ENCODE measurements around the gene RGS1.

The RGS1 gene

DNA sequence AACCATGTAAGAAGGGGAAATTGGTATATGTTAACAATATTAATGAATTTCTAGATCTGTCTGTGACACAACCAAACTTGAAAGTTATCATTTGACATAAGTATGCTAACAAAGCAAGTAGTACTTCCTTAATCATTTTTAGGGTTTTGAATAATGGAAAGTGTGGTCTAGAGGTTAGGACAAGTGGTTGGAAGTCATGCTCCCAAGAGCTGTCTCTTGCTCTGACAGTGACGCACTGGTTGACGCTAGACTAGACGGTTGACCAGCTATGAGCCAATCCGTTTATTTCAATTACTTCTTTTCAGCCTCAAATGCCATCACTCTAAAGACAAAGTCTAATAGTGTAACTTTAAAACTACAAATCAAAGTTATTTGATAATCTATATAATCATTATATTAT, 20.7 kb upstream of the RGS1 start:
- no peak for DNase-seq

DNA sequence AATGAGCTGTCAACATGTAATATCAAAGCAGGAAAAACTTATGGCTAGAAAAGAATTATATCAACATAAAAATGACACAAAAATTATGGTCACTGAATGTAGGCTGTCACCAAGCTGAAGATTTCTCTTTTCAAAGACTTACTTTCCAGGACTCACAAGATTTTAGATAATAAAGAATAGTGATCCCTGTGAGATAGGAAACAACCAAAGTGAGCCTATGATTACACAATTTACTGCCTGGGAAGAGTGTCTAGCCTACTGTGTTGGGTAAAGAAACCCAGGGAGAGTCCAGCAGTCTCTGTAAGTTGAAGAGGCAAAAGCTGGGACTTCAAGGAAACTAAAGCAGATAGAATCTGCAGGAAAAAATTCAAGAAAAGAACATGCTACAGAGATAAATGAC, 20.2 kb upstream of the RGS1 start:
- no peak for DNase-seq

DNA sequence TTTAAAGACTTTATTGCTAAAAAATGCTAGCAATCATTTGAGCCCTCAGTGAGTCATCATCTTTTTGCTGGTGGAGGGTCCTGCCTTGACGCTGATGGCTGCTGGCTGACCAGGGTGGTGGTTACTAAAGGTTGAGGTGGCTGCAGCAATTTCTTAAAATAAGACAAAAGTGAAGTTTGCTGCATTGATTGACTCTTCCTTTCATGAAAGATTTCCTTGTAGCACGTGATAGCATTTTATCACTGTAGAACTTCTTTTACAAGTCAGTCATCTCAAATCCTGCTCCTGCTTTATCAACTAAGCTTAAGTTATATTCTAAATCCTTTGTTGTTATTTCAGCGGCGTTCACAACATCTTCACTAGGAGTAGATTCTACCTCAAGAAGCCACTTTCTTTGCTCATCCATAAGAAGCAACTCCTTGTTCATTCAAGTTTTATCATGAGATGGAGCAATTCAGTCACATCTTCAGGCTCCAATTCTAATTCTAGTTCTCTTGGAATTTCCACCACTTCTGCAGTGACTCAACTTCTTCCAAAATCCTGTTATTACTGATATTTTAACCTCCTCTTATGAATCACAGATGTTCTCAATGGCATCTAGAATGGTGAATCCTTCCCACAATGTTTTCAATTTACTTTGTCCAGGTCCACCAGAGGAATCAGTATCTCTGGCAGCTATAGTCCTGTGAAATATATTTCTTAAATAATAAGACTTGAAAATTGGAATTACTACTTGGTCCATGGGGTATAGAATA, 17.6 kb upstream of the RGS1 start:
- DNase-seq, result no peak

DNA sequence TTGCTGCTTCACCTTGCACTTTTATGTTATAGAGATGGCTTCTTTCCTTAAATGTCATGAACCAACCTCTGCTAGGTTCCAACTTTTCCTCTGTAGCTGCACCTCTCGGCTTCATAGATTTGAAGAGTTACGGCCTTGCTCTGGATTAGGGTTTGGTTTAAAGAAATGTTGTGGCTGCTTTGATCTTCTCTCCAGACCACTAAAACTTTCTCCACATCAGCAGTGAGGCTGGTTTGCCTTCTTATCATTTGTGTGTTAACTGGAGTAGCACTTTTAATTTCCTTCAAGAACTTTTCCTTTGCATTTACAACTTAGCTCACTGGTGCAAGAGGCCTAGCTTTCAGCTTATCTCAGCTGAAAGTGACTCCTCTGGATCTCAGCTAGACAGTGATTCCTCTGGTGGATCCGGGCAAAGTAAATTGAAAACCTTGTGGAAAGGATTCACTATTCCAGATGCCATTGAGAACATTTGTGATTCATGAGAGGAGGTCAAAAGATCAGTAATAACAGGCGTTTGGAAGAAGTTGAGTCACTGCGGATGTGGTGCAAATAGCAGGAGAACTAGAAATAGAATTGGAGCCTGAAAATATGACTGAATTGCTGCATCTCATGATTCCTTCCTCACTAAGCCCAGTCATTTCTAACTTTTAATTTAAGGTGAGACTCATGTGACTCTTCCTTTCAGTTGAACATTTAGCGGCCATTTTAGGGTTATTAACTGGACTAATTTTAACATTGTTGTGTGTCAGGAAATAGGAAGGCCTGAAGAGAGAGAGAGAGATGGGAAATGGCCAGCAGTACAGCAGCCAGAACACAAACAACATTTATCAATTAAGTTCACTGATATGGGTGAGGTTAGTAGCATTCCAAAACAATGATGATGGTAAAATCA, 16.2 kb upstream of the RGS1 start:
- DNase-seq, result no peak

DNA sequence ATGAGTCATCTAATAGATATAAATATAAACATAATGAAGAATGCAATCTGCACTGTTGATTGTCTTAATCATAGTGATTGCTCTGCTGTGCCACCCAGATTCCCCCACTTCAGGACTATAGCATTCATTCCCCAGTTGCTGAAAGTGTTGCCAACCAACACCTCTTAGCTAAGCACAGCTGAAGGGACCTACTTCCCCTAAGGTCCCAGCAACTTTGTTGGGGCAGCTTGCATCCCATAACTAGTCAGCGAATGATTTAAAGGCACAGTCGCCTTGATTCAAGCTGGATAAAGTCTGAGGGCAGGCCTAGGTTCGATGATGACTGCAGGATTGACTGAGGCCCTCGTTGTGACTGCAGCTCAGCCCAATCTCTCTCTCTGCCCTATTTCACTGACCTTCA, 14.3 kb upstream of the RGS1 start:
- no peak for DNase-seq

DNA sequence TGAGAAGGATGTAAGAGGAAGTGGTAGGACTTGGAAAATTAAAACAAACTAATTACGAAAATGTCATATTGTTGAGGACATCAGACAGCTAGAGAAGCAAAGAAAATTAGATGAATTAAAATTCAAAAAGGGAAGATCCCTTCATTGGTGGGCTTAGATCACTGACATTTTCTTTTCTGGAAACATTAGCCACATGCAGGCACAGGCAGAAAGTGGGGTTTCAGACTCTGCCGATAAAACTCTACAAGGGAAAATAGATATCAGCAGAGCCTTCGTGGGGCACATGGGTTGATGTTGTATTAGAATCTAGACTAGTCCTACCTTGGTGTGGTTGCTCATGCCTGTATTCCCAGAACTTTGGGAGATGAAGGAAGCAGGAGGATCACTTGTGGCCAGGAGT, 12.4 kb upstream of the RGS1 start:
- no peak for DNase-seq

DNA sequence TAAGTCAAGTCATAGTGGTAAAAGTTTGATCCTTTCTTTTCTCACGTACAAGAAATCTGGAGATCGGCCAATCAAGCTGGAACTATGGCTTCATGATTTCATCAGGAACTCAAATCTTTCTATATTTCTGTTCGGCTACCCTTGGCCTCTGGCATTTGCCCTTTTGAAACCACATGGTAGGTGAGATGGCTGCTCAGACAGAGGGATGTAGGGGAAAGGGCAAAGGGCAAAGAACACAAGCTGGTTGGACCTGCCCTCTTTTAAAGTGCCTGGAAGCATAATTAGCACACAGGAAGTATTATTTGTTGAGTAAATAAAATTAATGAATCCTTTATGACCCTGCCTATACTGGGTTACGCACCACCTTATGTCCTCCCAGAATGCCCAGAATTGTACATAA, 11.5 kb upstream of the RGS1 start:
- DNase-seq, result no peak

DNA sequence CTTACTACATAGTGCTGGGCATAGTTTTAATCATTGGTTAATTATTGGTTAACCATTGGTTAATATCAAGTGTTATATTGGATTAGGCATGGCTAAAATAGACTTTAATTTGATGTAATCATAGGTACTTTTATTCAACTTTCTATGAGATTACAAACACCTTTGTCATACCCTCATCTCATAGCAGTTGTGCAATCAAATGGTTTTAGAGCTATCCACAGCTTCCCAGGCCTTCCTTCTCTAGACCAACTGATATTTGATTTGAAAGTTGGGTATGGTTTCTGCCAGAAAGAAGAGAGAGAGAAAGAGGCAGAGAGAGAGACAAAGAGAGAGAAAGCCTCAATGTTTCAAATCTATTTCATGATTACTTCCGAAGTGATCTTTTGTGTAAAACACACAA, 9.6 kb upstream of the RGS1 start:
- DNase-seq, result no peak

DNA sequence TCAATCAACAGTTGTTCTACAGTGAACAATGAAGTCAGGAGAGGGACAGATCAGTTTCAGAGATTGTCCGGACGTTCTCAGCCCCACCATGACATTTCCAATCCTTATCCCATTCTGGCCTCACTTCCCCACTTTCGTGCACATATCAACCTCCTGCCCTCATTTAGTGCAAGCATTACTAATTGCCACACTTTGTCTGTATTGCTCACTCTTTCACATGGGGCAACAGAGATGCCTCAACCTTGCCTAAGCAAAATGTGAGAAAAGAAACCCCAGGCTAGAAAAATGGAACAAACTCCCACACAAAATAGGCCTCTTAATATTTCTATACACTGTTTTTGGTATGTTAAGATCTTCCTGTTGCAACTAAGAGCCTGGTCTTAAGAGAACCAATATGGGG, 8.9 kb upstream of the RGS1 start:
- no peak for DNase-seq

DNA sequence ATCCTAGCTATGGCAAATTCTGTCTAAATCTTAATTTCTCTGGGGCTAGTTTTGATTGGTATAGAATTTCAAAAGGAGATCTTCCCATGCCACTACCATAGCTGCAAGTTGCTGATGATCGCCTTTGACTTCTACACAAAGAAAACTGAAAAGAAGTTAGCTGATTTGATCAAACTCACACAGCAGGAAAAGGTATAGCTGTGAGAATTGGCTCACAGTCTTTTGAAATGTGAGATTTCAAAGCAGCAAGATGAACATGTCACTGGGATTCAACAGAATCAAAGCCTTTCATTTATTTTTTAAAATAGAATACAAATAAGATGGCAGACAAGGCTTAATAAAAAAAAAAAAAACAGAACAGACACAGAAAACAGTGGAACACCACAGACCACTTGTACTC, 7.5 kb upstream of the RGS1 start:
- DNase-seq, result no peak

DNA sequence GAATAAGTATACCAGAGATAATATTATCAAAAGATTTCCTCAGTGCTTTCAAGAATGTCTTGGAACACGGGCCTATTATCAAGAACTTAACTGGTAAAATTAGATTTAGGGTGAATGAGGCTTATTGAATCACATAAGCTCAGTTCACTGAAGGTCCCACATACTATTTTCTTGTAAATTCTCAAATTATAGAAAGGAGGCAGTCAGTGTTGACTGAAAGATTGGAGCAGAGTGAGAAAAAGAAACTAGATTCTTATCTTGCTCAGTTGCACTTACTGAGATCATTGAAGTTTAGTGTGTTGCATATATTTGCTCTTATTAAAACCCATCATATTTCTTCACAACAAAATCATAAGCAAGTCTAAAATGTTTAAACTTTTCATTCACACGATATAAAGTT, 3.9 kb upstream of the RGS1 start:
- no peak for DNase-seq

DNA sequence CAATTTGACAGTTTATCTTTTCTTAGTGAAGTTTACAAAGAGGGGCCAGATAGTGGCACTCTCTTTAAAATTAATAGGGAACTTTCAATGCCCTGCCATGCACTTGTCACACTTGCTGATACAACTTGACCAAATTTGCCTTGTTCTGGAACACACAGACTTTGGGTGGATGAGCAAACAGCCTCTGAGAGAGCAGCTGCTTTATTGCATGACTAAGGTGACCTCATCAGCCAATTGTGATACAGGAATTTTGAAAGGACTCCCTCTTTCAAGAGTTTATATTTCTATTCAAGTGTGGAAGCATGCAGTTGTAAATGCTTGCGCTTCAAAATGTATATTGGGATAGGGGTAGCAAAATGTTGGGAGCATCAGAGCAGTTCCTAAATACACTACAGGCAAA, 2.1 kb upstream of the RGS1 start:
- no peak for DNase-seq

DNA sequence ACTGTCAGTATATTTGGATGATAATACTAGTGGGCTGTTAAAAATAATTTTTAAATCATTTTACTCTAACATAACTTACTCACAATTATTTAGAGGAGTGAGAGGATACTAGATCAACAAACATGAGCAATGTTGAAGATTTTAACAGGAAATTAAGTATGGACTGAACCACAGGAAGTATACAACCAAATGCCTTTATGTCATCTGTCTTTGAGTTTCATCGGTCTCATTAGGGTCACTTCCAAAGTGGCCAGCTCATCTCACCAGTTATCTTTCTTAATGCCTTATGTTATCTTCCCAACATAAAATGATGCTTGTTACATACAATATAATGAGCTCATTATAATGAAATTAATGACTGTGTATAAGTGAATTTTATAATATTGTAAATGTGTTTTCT, 1.5 kb upstream of the RGS1 start:
- DNase-seq, result no peak

DNA sequence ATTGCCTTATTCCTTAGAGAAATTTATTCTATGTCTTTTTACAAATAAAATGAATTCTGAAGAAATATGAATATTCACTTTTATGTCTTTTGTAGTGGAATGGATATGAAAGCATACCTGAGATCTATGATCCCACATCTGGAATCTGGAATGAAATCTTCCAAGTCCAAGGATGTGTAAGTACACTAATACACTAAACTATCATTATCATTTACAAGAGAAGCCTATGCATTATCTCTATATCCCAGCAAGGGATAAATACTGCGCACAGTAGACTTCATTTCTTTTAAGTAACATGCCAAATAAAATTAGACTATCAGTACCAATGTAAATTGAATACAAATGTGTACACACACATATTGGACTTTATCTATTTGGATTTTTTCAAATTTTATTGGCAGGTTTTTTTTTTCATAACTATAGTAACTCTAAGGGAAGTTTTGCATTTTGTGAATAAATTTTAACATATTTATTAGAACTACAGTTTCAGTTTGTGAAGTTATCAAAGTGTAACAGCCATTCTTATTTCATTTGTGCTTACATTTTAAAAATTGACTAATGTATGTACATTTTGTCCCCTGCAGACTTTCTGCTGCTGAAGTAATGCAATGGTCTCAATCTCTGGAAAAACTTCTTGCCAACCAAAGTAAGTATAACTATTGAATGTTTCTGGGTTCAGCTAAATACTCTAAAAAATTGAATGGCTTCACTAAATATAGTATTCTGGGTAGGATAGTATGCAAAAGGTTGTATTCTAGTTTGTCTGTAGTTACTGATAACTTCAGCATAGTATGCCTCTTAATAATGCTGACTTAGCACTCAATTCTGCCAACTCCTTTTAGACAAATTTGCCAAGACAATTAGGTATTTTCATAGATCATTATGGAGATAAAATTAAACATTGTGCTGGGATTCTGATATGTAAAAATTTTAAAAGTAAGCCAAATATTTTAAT, 894 bp downstream of the RGS1 start:
- no peak for DNase-seq

DNA sequence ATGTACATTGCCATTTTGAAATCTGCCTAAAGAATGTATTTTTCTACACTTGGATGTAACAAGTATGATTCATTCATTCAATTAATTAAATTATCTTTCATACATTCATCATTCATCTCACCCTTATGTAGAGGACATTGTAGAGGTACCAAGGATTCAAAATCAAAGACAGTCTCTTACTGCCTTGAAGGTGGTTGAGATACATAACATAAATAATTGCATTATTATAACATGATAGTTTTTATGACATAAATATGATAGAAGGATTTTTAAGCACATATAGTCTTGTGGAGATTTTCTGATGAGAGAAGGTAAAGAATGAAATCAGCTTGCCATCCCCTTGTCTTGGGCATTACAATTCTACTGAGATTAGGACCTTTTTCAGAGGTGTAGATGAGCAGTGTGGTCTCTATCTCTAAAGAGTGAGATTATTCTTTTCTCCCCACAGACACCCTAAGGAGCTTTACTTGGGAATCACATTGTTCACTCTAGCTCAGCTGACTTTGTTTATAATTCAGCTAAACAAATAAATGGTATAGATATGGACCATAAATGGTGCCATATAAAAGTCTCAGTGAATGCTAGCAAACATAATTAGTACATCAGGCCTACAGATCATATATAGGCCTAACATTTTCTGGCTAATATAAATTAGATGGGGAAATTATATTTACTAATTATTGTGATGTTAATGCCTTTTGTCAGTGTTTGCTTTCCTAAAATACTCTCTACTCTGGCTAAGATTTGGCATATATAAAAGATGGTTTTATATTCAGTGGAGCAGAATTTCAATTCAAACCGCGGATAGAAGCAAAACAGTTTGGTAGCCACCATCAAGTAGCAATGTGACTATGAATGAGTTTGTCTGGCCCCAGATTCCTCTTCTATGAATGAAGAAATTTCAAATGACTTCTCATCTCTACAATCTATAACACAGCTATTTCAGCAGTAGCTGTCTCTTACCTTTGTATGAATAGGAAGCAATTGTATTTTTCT, 1.9 kb downstream of the RGS1 start:
- DNase-seq, result no peak

DNA sequence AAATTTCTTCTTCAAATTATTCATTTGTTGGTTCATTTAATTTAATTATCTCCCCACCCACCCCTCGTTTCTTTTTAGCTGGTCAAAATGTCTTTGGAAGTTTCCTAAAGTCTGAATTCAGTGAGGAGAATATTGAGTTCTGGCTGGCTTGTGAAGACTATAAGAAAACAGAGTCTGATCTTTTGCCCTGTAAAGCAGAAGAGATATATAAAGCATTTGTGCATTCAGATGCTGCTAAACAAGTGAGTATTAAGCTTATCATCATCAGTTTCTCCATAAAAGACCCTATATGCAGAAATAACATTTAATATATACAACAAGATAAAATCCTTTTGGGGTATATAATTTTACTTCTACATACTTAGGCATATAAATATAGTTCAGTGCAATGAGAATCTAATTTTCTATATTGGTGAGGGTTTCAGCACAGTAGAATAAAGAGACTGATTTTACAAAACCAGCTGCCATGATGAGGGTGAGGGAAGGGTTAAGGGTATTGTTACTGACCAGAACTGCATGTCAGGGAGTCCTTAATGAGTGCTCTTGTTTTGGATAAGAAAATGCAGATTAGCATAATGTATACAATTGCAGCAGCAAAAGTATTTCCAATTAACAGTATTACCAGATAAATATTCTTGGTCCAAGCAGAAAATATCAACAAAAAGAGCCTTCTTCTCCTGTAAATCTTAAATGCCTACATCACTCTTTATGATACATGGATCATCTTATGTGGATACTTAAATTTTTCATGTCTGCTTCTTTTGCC, 2.8 kb downstream of the RGS1 start:
- no peak for DNase-seq

DNA sequence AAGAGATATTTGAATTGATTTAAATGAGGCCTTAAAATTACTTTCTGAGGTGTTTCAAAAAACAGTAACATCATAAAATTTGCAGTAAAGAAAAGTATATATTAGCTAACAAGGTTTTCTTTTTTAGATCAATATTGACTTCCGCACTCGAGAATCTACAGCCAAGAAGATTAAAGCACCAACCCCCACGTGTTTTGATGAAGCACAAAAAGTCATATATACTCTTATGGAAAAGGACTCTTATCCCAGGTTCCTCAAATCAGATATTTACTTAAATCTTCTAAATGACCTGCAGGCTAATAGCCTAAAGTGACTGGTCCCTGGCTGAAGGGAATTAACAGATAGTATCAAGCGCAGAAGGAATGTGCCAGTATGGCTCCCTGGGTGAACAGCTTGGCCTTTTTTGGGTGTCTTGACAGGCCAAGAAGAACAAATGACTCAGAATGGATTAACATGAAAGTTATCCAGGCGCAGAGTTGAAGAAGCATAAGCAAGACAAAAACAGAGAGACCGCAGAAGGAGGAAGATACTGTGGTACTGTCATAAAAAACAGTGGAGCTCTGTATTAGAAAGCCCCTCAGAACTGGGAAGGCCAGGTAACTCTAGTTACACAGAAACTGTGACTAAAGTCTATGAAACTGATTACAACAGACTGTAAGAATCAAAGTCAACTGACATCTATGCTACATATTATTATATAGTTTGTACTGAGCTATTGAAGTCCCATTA, 3.6 kb downstream of the RGS1 start:
- no peak for DNase-seq

DNA sequence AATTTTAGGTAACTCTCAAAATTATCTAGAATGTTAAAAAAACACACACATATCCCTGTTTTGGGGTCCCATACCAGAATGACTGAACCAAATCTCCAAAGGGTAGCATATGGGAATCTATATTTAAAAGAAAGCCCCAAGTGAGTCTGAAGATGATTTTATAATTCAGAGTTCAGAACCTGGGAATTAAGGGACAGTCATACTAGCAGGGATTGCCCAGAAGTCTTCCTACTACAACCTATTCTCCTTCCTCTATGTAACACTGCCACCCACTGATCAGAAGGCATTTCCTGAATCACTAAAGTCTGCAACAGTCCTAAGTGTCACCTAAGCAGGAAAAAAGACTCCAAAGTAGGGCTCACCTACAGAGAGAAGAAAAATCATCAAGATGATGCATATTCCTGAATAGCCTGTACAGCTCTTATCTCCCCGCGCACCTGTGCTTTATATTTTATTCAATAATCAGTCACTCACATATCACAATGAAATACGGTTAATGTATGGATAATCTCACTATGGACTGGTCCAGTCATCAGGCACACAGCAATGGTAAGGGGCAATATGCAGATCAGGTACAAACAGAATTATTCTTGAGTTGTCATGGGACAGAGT, 4.9 kb downstream of the RGS1 start:
- no peak for DNase-seq

DNA sequence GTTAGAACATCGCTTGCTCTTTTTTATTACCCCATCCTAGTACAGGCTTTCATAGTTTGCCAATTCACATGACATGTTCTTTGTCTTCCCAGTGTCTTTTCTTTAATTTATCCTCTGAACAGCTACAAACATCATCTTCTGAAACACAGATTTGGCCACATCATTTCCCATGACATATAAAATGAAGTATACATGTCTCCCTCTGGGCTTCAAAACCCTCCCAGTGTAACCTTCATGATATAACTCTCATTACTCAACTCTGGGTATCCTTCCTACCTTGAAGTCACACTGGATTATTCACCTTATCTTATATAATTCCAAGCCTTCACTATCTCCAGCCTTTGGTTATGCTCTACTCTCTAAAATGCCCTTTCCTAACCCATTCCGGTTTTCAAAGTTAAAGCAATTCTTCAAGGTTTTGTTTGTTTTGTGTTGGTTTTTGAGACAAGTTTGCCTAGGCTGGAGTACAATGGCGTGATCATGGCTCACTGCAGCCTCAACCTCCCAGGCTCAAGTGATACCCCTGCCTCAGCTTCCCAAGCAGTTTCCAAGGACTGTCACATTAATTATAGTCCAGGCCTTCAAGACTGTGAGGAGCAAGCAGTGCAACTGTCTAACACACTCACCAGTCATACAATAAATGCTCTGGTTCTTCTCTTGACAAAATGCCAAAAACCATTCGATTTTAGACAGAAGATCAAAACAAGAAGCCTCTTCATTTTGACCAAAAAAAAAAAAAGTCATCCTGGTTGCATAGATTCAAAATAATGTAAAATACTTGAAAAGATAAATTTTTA, 5.8 kb downstream of the RGS1 start:
- no peak for DNase-seq
